Skin of body (tissue), 2 donors: ENCODE results near the gene ALOX12. TPM values are rescaled to one million over a fixed set of nuclear protein-coding genes. Genes with fewer than 3 reads are reported as not detected.

Source experiments
- DNase-seq: peaks from one replicate; lab custom pipeline; 2025; lab: John Stamatoyannopoulos, UW
- total RNA-seq: library from RNA; depleted of rRNA; stranded (reverse); fragments of >200 nt; gene quantifications from one replicate; pipeline ENCODE4 v1.2.3, GENCODE V29; 2014

ALOX12 gene
- total RNA-seq, 1 donor from 2014 or later = 1.2 TPM

DNA sequence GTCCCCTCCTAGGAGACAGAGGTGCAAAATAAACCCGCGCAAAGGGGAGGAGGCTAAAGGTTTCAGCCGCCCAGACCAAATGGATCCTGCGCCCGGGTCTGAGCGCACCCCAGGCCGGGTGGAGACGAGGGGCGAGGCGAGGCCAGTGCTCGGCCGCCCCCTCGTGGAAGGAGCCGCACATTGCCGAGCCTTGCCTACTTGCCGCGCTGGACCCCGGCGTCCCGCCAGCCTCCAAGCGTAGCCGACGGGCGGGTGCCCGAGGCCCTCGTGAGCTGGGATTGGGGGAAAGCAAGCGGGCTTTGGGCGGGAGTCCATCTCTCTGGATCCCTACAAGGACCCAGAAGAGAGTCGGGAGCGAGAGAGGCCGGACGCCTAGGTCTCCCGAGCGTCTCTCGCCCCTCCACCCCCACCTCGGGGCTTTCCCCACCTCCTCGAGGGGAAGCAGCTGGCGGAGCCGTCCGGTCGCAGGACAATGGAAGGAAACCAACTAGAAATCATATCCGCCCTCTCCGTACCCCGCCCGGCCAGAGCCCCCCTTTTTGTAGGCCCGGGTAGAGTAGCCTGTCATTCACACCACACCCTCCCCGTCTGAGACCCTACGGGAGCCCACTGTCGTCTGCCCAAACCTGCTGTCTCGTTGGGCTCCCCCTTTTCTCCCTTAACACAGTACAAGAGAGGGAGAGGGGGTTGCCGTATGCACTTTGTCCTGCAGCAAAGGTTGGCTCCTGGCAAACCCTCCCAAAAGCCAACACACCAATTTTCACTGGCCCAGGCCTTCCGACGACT lies 26.3 kb downstream of the ALOX12 start:
- DNase-seq = peak; percentile 50

DNA sequence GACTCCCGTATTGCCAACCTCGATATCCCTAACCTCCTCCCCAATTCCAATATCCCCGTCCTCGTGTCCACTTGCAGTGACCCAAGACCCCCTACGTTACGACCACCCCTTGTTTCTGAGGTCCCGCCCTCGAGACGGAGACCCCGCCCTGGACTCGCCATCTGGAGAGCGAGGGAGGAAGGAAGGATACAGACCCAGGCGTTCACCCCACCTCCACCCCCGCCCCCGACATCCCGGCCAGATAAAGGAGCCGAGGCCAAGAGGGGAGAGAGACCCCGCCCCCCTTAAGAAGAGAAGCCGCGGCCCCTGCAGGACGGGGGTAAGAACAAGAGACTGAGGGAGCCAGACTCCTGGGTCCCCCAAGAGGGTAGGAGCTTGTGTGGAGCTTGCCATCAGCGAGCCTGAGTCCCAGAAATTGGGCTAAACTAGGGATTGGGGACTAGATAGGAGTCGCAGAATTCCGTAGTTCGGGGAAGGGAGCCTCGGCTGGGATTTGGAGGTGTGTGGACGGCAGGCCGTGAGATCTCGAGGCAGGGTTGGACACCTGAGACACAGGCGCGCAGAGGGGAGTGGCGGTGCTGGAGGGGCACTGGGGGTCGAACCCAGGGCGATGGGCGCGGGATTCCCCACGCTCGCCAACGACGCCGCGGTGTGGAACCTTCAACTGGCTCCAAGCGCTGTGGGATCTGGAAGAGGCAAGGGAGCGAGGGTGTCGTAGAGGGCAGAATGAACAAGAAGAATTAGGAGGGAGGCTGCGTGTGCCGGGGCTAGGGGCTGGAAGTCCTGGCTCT lies 27.1 kb downstream of the ALOX12 start, which contains the start of gene BCL6B:
Gene BCL6B (plus strand): TSS at position 270 of the 791 bp plus-strand sequence. CDS start 622 bp downstream, outside the sequence.
- no peak for DNase-seq

DNA sequence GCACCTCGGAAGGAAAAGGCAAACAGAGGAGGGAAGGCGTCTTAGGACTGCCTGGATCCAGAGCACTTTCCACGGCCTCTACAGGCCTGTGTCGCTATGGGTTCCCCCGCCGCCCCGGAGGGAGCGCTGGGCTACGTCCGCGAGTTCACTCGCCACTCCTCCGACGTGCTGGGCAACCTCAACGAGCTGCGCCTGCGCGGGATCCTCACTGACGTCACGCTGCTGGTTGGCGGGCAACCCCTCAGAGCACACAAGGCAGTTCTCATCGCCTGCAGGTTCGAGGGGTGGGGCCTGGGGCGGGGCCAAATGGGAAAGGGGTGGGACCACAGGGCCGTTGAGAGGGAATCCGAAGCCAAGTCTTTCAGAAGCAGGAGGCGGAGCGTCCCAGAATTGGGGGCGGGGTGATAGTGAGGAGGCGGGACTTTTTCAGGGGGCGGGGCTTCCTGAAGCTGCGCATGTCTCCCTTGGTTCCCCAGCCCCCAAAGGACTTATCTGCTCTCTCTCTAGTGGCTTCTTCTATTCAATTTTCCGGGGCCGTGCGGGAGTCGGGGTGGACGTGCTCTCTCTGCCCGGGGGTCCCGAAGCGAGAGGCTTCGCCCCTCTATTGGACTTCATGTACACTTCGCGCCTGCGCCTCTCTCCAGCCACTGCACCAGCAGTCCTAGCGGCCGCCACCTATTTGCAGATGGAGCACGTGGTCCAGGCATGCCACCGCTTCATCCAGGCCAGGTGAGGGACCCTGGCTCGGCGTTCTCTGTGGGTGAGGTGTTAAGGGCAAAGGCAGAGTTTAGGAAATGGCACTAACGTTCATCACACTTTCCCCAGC lies 27.9 kb downstream of the ALOX12 start:
- peak; percentile 66 for DNase-seq

DNA sequence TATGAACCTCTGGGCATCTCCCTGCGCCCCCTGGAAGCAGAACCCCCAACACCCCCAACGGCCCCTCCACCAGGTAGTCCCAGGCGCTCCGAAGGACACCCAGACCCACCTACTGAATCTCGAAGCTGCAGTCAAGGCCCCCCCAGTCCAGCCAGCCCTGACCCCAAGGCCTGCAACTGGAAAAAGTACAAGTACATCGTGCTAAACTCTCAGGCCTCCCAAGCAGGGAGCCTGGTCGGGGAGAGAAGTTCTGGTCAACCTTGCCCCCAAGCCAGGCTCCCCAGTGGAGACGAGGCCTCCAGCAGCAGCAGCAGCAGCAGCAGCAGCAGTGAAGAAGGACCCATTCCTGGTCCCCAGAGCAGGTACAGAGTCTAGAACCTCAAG lies 28.5 kb downstream of the ALOX12 start:
- no peak for DNase-seq

DNA sequence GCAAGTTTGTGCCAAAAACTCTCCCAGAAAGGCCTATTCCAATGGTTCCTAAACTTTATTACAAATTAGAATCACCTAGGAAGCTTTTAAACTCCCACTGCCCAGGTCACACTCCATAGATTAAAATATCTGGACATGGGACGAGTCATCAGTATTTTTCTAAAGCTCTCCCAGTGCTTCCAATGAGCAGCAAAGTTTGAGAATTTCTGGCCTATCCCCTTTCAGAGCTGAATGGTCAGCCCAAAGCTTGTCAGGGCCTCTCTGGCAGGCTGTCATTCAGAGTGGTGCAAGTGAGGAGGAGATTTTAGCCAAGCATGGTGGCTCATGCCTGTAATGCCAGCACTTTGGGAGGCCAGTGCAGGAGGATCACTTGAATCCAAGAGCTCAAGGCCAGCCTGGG lies 29.4 kb downstream of the ALOX12 start:
- no peak for DNase-seq

DNA sequence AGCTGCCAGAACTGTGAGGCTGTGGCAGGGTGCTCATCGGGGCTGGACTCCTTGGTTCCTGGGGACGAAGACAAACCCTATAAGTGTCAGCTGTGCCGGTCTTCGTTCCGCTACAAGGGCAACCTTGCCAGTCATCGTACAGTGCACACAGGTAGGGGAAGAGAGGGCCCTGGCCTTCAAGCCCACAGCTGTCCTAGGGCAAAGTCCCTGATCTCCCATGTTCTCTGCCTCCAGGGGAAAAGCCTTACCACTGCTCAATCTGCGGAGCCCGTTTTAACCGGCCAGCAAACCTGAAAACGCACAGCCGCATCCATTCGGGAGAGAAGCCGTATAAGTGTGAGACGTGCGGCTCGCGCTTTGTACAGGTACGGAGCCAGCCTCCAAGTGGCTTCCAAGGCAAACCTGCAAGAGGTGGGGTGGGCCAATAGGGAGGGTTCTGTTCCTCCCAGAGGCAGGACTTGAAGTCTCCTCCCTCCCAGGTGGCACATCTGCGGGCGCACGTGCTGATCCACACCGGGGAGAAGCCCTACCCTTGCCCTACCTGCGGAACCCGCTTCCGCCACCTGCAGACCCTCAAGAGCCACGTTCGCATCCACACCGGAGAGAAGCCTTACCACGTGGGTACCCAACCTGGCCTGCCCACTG lies 30.7 kb downstream of the ALOX12 start:
- no peak for DNase-seq

DNA sequence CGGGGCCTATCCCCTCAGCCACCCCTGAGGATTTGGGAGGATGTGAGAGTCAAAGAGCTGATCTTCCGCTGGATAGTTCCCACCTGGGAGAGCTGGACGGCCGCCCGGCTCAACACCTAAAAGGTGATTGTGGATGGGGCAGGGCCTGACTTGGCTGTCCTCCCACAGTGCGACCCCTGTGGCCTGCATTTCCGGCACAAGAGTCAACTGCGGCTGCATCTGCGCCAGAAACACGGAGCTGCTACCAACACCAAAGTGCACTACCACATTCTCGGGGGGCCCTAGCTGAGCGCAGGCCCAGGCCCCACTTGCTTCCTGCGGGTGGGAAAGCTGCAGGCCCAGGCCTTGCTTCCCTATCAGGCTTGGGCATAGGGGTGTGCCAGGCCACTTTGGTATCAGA lies 31.5 kb downstream of the ALOX12 start:
- no peak for DNase-seq

DNA sequence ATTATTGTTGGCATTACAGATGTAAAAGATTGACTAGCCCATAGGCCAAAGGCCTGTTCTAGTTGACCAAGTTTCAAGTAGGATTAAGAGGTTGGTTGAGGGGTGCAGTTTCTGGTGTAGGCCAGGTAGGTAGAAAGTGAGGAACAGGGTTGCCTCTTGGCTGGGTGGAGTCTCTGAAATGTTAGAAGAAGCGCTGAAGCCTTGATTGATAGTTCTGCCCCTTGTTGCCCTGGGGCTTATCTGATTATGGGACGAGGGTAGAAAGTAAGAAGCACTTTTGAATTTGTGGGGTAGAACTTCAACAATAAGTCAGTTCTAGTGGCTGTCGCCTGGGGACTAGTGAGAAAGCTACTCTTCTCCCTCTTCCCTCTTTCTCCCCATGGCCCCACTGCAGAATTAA lies 33.2 kb downstream of the ALOX12 start:
- no peak for DNase-seq

DNA sequence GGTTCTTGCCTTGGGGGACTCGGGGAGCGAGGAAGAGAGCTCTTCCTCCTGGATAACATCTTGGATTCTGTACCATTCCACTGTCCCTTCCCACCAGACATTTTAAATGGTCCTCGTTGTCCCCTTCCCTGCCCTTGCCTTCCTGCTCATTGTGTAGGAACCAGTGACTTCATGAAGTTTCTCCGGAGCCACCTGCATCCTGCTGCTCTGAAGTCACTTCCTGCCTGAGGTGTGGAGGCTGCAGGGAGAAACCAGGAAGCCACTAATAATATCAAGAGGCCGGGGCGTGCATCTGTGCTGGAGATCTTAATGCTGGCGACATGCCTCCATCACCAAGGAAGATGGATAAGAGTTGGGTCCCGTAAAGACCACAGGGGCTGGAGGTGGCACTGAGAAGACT lies 33.8 kb downstream of the ALOX12 start:
- DNase-seq = no peak

DNA sequence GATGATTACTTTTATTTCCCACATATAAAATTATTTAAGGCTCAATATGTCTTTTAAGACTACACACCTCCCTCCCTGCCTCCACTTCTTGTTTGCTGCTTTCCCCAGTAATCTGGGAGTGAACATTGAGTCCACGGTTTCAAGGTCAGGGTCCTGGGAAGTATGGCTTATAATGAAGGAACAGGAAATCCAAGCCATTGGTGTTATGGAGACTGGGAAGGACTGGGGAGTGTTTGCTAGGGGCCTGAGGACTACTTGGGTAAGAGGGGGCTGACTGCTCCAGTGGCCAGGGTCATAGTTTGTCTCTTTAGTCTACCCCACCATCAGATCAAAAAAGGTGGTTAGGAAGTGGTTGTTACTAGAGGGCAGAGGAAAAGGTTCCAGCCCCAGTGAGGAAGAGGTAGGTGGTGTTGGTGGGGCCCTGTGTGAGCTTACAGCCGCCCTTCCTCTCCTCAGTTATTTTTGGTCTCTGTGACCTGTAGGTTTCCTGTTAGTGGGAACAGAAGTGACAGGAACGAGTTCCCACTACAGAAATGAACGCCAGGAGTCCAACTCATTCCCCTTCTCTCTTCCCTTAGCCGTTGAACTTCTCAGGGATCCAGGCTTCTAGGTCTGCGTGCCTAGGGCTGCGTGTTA lies 39.2 kb downstream of the ALOX12 start:
- no peak for DNase-seq

DNA sequence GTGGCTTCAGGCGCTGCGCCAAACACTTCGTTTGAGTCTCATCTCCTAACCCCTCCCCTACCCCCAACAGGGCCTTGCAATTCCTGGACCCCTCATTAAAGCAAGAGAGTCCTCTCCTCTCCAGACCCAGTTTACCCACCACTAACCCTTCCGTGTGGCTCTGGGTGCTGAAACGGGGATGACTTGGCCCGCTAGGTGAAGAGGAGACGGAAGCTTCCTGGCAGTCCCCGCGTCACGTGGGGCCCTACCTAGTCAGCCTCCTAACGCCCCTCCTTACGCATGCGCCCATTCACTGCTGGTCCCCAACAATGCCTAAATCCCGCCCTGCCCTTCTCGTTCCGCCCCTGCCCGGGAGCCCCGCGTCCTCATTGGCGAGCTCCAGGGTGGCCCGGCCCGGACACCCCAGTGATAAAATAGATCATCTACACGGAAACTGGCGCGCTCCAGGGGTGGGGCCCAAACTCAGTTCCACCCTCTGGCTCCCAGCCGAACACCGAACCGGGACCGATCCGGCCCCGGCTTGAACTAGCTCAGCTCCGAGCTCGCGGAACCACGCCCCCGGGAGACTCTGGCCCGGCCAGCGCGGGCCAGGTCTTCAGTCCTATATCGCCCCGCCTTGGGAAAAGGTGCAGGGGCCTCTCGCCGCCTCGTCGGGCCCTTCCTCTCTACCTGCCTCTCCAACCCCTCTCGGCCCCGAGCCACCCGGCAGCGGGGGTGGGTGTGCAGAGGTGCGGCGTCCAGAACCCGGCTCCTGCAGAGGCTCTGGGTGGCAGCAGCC lies 39.9 kb downstream of the ALOX12 start, which contains the start of gene SLC16A13:
Gene SLC16A13 (plus strand): TSS at position 425 of the 778 bp plus-strand sequence. CDS start 368 bp downstream, outside the sequence.
- peak; percentile 83 for DNase-seq

DNA sequence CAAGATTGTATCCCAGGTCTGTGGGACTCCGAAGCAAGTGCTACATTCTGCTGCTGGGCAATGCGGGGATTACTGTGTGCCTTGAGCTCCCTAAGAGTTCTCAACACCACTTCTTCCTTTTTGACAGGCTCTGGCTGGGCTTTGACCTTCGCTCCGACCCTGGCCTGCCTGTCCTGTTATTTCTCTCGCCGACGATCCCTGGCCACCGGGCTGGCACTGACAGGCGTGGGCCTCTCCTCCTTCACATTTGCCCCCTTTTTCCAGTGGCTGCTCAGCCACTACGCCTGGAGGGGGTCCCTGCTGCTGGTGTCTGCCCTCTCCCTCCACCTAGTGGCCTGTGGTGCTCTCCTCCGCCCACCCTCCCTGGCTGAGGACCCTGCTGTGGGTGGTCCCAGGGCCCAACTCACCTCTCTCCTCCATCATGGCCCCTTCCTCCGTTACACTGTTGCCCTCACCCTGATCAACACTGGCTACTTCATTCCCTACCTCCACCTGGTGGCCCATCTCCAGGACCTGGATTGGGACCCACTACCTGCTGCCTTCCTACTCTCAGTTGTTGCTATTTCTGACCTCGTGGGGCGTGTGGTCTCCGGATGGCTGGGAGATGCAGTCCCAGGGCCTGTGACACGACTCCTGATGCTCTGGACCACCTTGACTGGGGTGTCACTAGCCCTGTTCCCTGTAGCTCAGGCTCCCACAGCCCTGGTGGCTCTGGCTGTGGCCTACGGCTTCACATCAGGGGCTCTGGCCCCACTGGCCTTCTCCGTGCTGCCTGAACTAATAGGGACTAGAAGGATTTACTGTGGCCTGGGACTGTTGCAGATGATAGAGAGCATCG lies 42.4 kb downstream of the ALOX12 start:
- DNase-seq = no peak

DNA sequence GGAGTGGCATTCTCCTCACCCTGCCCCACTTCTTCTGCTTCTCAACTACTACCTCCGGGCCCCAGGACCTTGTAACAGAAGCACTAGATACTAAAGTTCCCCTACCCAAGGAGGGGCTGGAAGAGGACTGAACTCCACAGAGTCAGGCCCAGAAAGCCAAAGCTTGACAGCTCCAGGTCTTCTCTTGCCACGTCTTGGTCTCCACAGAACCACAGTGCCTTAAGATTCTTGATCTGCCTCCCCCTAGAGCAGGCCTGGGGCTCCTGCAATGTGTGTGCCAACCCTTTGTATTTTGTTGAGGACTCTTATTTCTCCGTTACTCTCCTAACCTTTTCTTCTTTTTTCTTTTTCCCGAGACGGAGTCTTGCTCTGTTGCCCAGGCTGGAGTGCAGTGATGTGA lies 44.0 kb downstream of the ALOX12 start:
- no peak for DNase-seq

DNA sequence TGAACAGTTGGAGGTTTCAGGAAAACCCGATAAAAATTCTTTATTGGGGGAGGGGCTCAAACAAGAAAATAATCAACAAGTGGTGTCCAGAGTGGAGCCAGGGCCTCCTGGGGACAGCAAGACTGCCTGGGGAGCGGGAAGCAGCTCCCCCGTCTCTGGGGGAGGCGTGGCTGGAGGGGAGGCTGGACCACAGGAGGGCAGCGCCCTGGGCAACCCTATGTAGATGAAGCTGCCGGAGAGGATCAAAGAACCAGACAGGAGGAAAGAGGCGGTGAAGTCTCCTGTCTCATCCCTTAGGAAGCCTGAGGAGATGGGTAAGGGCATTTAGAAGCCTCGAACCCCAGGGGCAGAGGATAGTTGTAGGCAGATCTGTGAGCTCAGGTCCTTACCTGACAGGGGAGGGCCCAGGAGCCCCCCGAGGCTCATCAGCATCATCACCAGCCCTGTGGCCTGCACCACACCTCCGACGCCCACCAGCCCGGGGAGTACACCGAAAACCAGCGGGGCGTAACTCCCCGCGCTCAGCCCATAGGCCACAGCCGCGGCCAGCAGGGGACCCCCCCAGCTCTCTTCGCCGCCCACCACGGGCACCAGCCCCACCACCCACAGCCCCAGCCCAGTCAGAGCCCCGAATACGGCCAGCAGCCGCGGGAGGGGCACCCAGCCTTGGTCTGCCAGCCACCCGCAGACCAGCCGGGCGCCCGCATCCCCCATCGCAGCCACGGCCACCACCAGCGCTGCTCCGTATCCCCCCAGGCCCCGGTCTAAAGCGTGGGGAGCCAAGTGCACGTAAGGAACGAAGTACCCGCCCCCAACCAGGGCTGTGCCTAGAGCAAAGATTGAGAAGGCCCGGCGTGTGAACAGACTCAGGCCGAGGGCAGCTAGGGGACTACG lies 46.0 kb downstream of the ALOX12 start:
- DNase-seq = no peak

DNA sequence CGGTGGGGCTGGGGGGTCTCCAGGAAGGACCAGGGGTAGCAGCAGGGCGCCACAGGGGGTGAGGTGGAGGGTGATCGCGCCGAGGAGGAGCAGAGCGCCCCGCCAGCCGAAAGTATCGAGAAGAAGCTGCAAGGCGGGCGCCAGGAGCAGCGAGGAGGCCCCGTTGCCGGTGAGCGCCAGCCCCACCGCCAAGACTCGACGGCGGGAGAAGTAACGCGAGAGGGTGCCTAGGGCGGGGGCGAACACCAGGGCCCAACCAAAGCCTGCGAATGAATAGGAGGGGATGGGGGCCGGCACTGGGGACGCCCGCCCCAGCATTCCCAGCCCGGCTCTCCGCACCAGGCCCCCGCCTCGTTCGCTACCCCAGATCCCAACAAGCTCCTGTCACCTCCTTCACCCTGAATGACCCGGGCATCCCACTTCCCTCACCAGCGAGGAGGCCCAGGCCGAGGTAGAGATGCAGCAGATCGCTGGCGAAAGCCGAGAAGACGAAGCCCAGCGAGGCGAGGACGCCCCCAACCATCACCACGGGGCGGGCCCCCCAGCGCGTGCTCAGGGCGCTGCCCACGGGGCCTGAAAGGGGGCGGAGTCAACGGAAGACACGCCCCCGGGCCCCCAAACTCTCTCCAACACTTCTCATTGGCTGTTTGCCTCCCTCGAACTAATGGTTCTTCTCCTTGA lies 46.8 kb downstream of the ALOX12 start:
- DNase-seq = no peak

DNA sequence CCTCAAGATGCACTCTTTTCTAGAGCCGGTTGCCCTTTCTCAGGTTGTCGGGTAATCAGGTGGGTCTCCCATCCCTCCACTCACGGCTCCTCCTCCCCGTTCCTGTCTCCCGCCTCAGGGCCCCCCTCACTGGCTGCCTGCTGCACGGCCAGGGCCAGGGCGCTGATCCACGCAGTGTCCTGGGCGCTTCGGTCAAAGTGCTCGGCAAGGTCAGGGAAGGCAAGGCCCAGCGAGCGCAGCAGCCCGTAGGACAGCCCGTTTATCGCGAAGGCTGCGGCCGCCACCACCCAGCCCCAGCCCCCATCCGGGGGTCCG lies 47.3 kb downstream of the ALOX12 start:
- no peak for DNase-seq

DNA sequence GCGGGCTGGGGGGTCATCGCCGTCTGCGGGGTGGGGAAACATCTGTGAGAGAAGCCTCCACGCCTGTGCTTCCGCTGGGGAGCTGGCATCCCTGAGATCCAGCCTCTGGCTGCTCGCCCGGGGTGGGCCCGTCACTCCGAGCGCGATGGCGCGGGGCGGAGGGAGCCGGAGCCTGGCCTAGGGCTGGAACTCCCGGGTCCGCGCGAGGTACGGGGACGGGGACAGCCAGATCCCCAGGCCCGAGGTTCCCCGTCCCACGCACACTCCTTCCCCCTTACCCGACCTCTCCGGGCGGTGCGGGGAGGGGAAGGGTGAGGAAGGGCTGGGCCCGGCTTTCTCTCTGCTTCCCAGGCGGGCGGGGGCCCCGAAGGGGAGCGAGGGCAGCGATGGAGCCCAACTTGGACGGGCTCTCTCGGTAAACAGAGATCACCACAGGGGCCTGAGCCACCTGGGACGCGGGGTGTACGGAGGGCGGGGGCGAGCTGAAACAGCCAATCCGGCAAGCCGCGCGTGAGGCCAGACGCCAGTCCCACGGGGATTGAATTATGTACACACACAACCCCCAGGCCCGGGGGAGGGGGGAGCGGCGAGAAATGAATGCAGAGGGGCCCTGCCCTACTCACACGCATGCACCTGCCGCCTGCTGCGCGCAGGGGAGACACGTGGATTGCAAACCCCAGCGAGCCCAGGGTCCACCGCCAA lies 47.8 kb downstream of the ALOX12 start, which contains the start of gene SLC16A11:
Gene SLC16A11 (minus strand): TSS at position 596 of the 702 bp plus-strand sequence. CDS start 579 bp downstream, at position 17.
- DNase-seq = no peak
